Lower leg skin (tissue), 3 donors: ENCODE measurements around the gene CALML5.

Experiments used
- CTCF ChIP-seq, 3 donors: fragments of 450-650 bp; IDR thresholded peaks; one replicate each; pipeline ENCODE4 v1.5.1; 2016; ENCODE audit warnings: antibody characterized with exemption in 3 of 3, mild to moderate bottlenecking in 3 of 3, moderate library complexity in 2 of 3
- POLR2A ChIP-seq, 2 donors: fragments of 450-650 bp; IDR thresholded peaks; one replicate each; pipeline ENCODE4 v1.6.1; 2016 to 2017; ENCODE audit warnings: antibody characterized with exemption in 2 of 2, mild to moderate bottlenecking in 1 of 2, moderate library complexity in 1 of 2

GRCh38 chr10:5511231-5511884 lies 12.0 kb upstream of the CALML5 start:
- no peak for TF ChIP-seq CTCF (IDR thresholded peaks at IDR 0.05)
- no peak for TF ChIP-seq POLR2A (IDR thresholded peaks at IDR 0.05)
